HG03064 (cell line): ENCODE results near the gene CDK19.
"Not testable (repeated sequence)": the region's sequence is repeated elsewhere in the genome, so short reads cannot be mapped to it uniquely, and the experiment has no call there.

Experiments used
- ATAC-seq: cut with Tn5 transposase; IDR thresholded peaks from one replicate; pipeline ENCODE4 v1.9.1; 2021; ENCODE audit warnings: low read depth; ENCODE audit not compliant: unreplicated experiment

CDK19 gene

GRCh38 chr6:110814102-110815014, 911 bp downstream of the CDK19 start:
- peak; percentile 8 for ATAC-seq

- no peak for ATAC-seq
Measured at GRCh38 chr6:110813338-110814101, 1.7 kb downstream of the CDK19 start.

GRCh38 chr6:110812719-110813118, 2.5 kb downstream of the CDK19 start:
- ATAC-seq, result no peak

GRCh38 chr6:110810896-110811586, 4.2 kb downstream of the CDK19 start:
- peak; percentile 24 for ATAC-seq

- ATAC-seq, result no peak
Measured at GRCh38 chr6:110809792-110810191, 5.5 kb downstream of the CDK19 start.

GRCh38 chr6:110802175-110802574, 13.1 kb downstream of the CDK19 start:
- not testable (repeated sequence) for ATAC-seq

GRCh38 chr6:110800839-110801196, 14.5 kb downstream of the CDK19 start:
- no peak for ATAC-seq

- no peak for ATAC-seq
Measured at GRCh38 chr6:110800196-110800838, 15.0 kb downstream of the CDK19 start.

GRCh38 chr6:110799655-110800054, 15.6 kb downstream of the CDK19 start:
- no peak for ATAC-seq

GRCh38 chr6:110799189-110799588, 16.1 kb downstream of the CDK19 start:
- ATAC-seq, result no peak

- no peak for ATAC-seq
Measured at GRCh38 chr6:110795271-110795670, 20.0 kb downstream of the CDK19 start.

GRCh38 chr6:110786696-110787095, 28.6 kb downstream of the CDK19 start:
- no peak for ATAC-seq

- no peak for ATAC-seq
Measured at GRCh38 chr6:110786271-110786670, 29.0 kb downstream of the CDK19 start.

- ATAC-seq, result peak; percentile 26
Measured at GRCh38 chr6:110784610-110784979, 30.7 kb downstream of the CDK19 start.

- ATAC-seq, result no peak
Measured at GRCh38 chr6:110781522-110782214, 33.6 kb downstream of the CDK19 start.

GRCh38 chr6:110778333-110778732, 36.9 kb downstream of the CDK19 start:
- ATAC-seq, result no peak

- no peak for ATAC-seq
Measured at GRCh38 chr6:110777636-110778035, 37.6 kb downstream of the CDK19 start.

GRCh38 chr6:110776413-110776812, 38.9 kb downstream of the CDK19 start:
- no peak for ATAC-seq

- no peak for ATAC-seq
Measured at GRCh38 chr6:110769923-110770322, 45.3 kb downstream of the CDK19 start.

GRCh38 chr6:110768057-110768456, 47.2 kb downstream of the CDK19 start:
- no peak for ATAC-seq
